B cell (primary cell): ENCODE measurements around the gene MGAT4B. TPM values are rescaled to one million over a fixed set of nuclear protein-coding genes. Genes with fewer than 3 reads are reported as not detected.

Experiments
- ATAC-seq: fragments of 200-7000 bp; cut with Tn5 transposase; one replicate; pipeline ENCODE4 v1.10.0; 2021; ENCODE audit warnings: low read depth, mild to moderate bottlenecking, moderate number of reproducible peaks, moderate library complexity
- CTCF ChIA-PET: fragments of 350-600 bp; sonication (Branson Sonifier 250); formaldehyde crosslinking; loops from one replicate; lab custom pipeline; 2021; ENCODE audit warnings: antibody characterized with exemption, inconsistent platforms; lab: Charles Lee
- POLR2A ChIA-PET: fragments of 350-600 bp; sonication (Branson Sonifier 250); formaldehyde crosslinking; loops from one replicate; lab custom pipeline; 2021; ENCODE audit warnings: antibody characterized with exemption; lab: Charles Lee
- DNase-seq: peaks from one replicate; pipeline ENCODE4 v3.0.0; 2013
- H2AFZ ChIP-seq: 2 replicates; pipeline ENCODE4 v1.6.1; 2012; ENCODE audit warnings: mild to moderate bottlenecking, low read depth, low read length; ENCODE audit not compliant: insufficient read depth, poor library complexity, severe bottlenecking
- H3K27ac ChIP-seq, 2 donors: 1 replicate in 1 of 2; 2 replicates in 1 of 2; pipeline ENCODE4 v1.5.1; 2012 to 2013; ENCODE audit warnings: low read length in 2 of 2, mild to moderate bottlenecking in 2 of 2, moderate library complexity in 1 of 2
- H3K27me3 ChIP-seq, 4 experiments: fragments of 200-600 bp in 1 of 4; sonication (generic) in 1 of 4; replicated peaks in 1 of 4; 1 replicate in 2 of 4; 2 replicates in 2 of 4; pipeline versions ENCODE4 v1.6.1 to v1.7.0; 2013 to 2016; ENCODE audit warnings: low read length in 3 of 4, mild to moderate bottlenecking in 2 of 4, mixed read lengths in 1 of 4, moderate library complexity in 1 of 4; ENCODE audit not compliant: insufficient read depth in 4 of 4, control insufficient read depth in 3 of 4; ENCODE audit errors: control extremely low read depth in 1 of 4
- H3K36me3 ChIP-seq, 2 experiments: replicated peaks in 1 of 2; 1 replicate in 1 of 2; 2 replicates in 1 of 2; pipeline versions ENCODE4 v1.6.1 to v1.7.1; 2013; ENCODE audit warnings: low read length in 1 of 2; ENCODE audit not compliant: insufficient read depth in 2 of 2, control insufficient read depth in 1 of 2; ENCODE audit errors: control extremely low read depth in 1 of 2, extremely low read depth in 1 of 2
- H3K4me1 ChIP-seq, 2 donors: fragments of 200-600 bp in 1 of 2; sonication (generic) in 1 of 2; 1 replicate in 1 of 2; 2 replicates in 1 of 2; pipeline versions ENCODE4 v1.5.1 to v1.6.1; 2013 to 2017; ENCODE audit warnings: low read length in 2 of 2; ENCODE audit not compliant: control insufficient read depth in 2 of 2, insufficient read depth in 2 of 2
- H3K4me2 ChIP-seq: replicated peaks from 2 replicates; pipeline ENCODE3; 2012; ENCODE audit warnings: mild to moderate bottlenecking, low read depth, low read length; ENCODE audit not compliant: poor library complexity, severe bottlenecking
- H3K4me3 ChIP-seq, 5 experiments: fragments of 200-600 bp in 1 of 5; sonication (generic) in 1 of 5; 1 replicate in 3 of 5; 2 replicates in 2 of 5; pipeline versions ENCODE4 v1.5.1 to v1.7.0; 2011 to 2016; ENCODE audit warnings: low read length in 4 of 5, mild to moderate bottlenecking in 4 of 5, low read depth in 2 of 5, control low read depth in 1 of 5, moderate library complexity in 1 of 5; ENCODE audit not compliant: insufficient read depth in 1 of 5; ENCODE audit errors: control extremely low read depth in 1 of 5, extremely low read depth in 1 of 5
- H3K79me2 ChIP-seq: fragments of 200-600 bp; sonication (generic); one replicate; pipeline ENCODE4 v1.6.0; 2016; ENCODE audit warnings: low read length; ENCODE audit not compliant: control insufficient read depth, insufficient read depth
- H3K9ac ChIP-seq: fragments of 200-600 bp; sonication (generic); 2 replicates; pipeline ENCODE4 v1.6.1; 2017; ENCODE audit warnings: mild to moderate bottlenecking, low read length, moderate library complexity
- H3K9me3 ChIP-seq, 3 donors: one replicate each; pipeline versions ENCODE4 v1.6.1 to v1.7.1; 2013; ENCODE audit warnings: low read length in 2 of 3; ENCODE audit not compliant: control insufficient read depth in 2 of 3, insufficient read depth in 1 of 3; ENCODE audit errors: control extremely low read depth in 1 of 3
- H4K20me1 ChIP-seq: 2 replicates; pipeline ENCODE4 v1.6.0; 2012; ENCODE audit warnings: mild to moderate bottlenecking, low read length; ENCODE audit not compliant: insufficient read depth, control insufficient read depth, poor library complexity, severe bottlenecking
- H3K27ac Mint-ChIP-seq: one replicate; pipeline ENCODE4 v1.8.0; 2021; ENCODE audit warnings: mixed read lengths
- H3K27me3 Mint-ChIP-seq: one replicate; pipeline ENCODE4 v1.8.0; 2021; ENCODE audit warnings: mixed read lengths
- H3K4me1 Mint-ChIP-seq: one replicate; pipeline ENCODE4 v1.8.0; 2021; ENCODE audit warnings: mixed read lengths
- H3K4me3 Mint-ChIP-seq: one replicate; pipeline ENCODE4 v1.8.0; 2021; ENCODE audit warnings: mixed read lengths
- H3K9me3 Mint-ChIP-seq: one replicate; pipeline ENCODE4 v1.8.0; 2022; ENCODE audit warnings: mixed read lengths; ENCODE audit not compliant: insufficient read depth
- CTCF ChIP-seq: fragments of 200-600 bp; IDR thresholded peaks from one replicate; pipeline ENCODE4 v1.8.0; 2022; ENCODE audit warnings: antibody characterized with exemption, mild to moderate bottlenecking
- EZH2 ChIP-seq: IDR thresholded peaks from 2 replicates; pipeline ENCODE4 v1.6.1; 2012; ENCODE audit warnings: borderline replicate concordance, low read depth, mild to moderate bottlenecking, moderate library complexity, low read length; ENCODE audit not compliant: insufficient read depth, poor library complexity, severe bottlenecking
- WGBS: methylation state at CpG from one replicate; pipeline ENCODE4 v1.1.5; 2013; ENCODE audit warnings: missing lambda C conversion rate; ENCODE audit not compliant: insufficient coverage; 5-methylcytosine and 5-hydroxymethylcytosine counted together
- intact Hi-C: fragments of 100-400 bp; cut with micrococcal nuclease; formaldehyde crosslinking; loops from one replicate; pipeline ENCODE4 v1.10.0; 2022
- polyA plus RNA-seq: library from polyadenylated mRNA; depleted of rRNA; stranded (reverse); fragments of >200 nt; gene quantifications from 2 replicates; pipeline ENCODE4 v1.2.3, GENCODE V29; 2012
- total RNA-seq, 2 donors: library from RNA; stranded (reverse); fragments of 120-200 nt in 1 of 2; gene quantifications; 1 replicate in 1 of 2; 2 replicates in 1 of 2; pipeline versions ENCODE4 v1.2.3 to v1.2.4, GENCODE V29; 2013 to 2022

Gene MGAT4B
- total and polyA plus RNA-seq, 2 donors (not counting 1 experiment from before 2014, with no cell fraction given): 105 to 165 TPM

GRCh38 chr5:179767496-179768100 lies 39.1 kb downstream of the MGAT4B start:
- CTCF ChIA-PET: interaction anchor here (0.6 to 1.5 kb wide), 3 partner anchors 12 to 69 kb away, joined by 3 to 5 read pairs (median 3); no protein-coding TSS in a partner anchor
- H2AFZ ChIP-seq: no peak overlapping the region

More at GRCh38 chr5:179767496-179768100, 39.1 kb downstream of the MGAT4B start:
- no peak overlapping the region for H3K4me2 ChIP-seq
- no peaks in the 10 kb centered on the region for H3K27me3 ChIP-seq
- TF ChIP-seq CTCF (no peak), EZH2 (no peak)
- H3K27ac ChIP-seq: no peak overlapping the region
- no peak for ATAC-seq
- no peak overlapping the region for H3K4me3 ChIP-seq
- H3K4me1 Mint-ChIP-seq: peaks cover 18% of the 10 kb centered on the region
- peaks cover 54% of the 10 kb centered on the region for H4K20me1 ChIP-seq
- peaks cover 3 to 70% of the 10 kb centered on the region in 2 experiments for H3K36me3 ChIP-seq
- no peaks in the 10 kb centered on the region for H3K9me3 Mint-ChIP-seq
- peaks cover 3 to 6% of the 10 kb centered on the region in 2 donors for H3K4me1 ChIP-seq
- H3K4me3 Mint-ChIP-seq: no peak overlapping the region
- no peak overlapping the region for H3K27ac Mint-ChIP-seq
- no peaks in the 10 kb centered on the region for H3K9me3 ChIP-seq
- no peak overlapping the region for H3K9ac ChIP-seq
- 97% methylated on average over 5 of the region's 9 CpGs for WGBS
- DNase-seq: no peak
- POLR2A ChIA-PET: no interaction called here
- intact Hi-C loops: no loop called here
- H3K79me2 ChIP-seq: peaks cover 71% of the 10 kb centered on the region
- no peaks in the 10 kb centered on the region for H3K27me3 Mint-ChIP-seq
